Measurements from ENCODE around the gene EIF3I. TPM values are rescaled to one million over a fixed set of nuclear protein-coding genes. Genes with fewer than 3 reads are reported as not detected.
A peak's percentile ranks its signal among the peaks of the same experiment; 100 is the strongest.

Gene EIF3I
- total and polyA plus RNA-seq, 2 of the 13 experiments (the other 11 are each of a cell fraction or from before 2014, with no cell fraction given): 210 to 223 TPM

DNA sequence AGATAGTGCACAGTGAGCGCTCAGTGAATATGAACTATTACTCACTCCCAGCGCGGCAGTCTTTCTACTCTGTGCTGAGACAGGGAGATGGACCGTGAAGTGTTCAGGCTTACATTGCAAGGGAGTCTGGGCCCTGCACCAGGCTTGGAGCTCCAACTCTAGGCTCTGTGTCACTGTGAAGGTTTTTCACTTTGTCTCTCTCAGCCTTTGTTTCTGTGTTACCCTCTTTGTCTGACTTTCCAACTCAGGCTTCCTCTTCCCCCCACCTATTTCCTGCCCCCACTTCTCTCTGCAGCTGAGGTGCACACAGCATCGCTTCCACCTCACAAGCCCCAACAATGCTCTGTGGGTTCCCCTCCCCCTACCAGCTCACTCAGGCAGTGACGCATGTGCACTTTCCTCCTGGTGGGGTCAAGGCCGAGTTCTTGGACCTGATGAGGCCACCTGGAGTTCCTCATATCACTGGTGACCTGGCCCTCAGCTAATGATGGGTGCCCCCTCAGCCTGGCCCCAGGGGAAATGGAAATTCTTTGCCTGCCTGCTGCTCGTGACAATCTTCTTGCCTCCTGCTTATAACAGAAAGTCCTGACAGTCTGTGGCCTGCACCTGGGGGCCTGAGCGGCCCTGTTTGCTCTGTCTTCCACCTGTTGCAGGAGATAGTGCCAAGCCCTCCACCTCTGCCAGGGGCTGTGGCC is 27.8 kb downstream of the EIF3I start (continued):
- TF ChIP-seq, protein P1, sequence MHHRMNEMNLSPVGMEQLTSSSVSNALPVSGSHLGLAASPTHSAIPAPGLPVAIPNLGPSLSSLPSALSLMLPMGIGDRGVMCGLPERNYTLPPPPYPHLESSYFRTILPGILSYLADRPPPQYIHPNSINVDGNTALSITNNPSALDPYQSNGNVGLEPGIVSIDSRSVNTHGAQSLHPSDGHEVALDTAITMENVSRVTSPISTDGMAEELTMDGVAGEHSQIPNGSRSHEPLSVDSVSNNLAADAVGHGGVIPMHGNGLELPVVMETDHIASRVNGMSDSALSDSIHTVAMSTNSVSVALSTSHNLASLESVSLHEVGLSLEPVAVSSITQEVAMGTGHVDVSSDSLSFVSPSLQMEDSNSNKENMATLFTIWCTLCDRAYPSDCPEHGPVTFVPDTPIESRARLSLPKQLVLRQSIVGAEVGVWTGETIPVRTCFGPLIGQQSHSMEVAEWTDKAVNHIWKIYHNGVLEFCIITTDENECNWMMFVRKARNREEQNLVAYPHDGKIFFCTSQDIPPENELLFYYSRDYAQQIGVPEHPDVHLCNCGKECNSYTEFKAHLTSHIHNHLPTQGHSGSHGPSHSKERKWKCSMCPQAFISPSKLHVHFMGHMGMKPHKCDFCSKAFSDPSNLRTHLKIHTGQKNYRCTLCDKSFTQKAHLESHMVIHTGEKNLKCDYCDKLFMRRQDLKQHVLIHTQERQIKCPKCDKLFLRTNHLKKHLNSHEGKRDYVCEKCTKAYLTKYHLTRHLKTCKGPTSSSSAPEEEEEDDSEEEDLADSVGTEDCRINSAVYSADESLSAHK (CRISPR knock-in tag; IDR thresholded peaks at IDR 0.05; ENCODE audit: borderline replicate concordance): no peak
- TF ChIP-seq KDM5B (CRISPR knock-in tag; IDR thresholded peaks at IDR 0.05; ENCODE audit: borderline replicate concordance): peak; percentile 69; the same call in 1 of the 2 replicates
- TF ChIP-seq FOXP4 (CRISPR knock-in tag; IDR thresholded peaks at IDR 0.05): peak; percentile 76
- peak; percentile 76 for TF ChIP-seq PITX1 (CRISPR knock-in tag; IDR thresholded peaks at IDR 0.05)
- TF ChIP-seq MAFG (CRISPR knock-in tag; IDR thresholded peaks at IDR 0.05): no peak
- TF ChIP-seq CCAR2 (optimal IDR thresholded peaks at IDR 0.05; ENCODE audit: low read depth, low read length): peak; percentile 38
- TF ChIP-seq MED1 (CRISPR knock-in tag; IDR thresholded peaks at IDR 0.05): peak; percentile 84
- TF ChIP-seq HDAC6 (IDR thresholded peaks at IDR 0.05; ENCODE audit: low read depth, low read length): no peak
- TF ChIP-seq ARHGAP35 (CRISPR knock-in tag; IDR thresholded peaks at IDR 0.05; ENCODE audit: borderline replicate concordance): peak; percentile 88; the same call in 1 of the 2 replicates
- TF ChIP-seq BORCS8-MEF2B (CRISPR knock-in tag; IDR thresholded peaks at IDR 0.05): peak; percentile 46; the same call in 1 of the 2 replicates
- no peak for TF ChIP-seq ZNF282 (IDR thresholded peaks at IDR 0.05; ENCODE audit: partially characterized antibody)
- TF ChIP-seq ISX (CRISPR knock-in tag; conservative IDR thresholded peaks at IDR 0.05): no peak
- no peak for TF ChIP-seq EEA1 (CRISPR knock-in tag; IDR thresholded peaks at IDR 0.05; ENCODE audit: borderline replicate concordance)
- TF ChIP-seq ZBTB8A (CRISPR knock-in tag; IDR thresholded peaks at IDR 0.05; ENCODE audit: borderline replicate concordance, low read depth): no peak
- TF ChIP-seq ZC3H4 (CRISPR knock-in tag; IDR thresholded peaks at IDR 0.05; ENCODE audit: borderline replicate concordance): no peak
- TF ChIP-seq, protein P2, sequence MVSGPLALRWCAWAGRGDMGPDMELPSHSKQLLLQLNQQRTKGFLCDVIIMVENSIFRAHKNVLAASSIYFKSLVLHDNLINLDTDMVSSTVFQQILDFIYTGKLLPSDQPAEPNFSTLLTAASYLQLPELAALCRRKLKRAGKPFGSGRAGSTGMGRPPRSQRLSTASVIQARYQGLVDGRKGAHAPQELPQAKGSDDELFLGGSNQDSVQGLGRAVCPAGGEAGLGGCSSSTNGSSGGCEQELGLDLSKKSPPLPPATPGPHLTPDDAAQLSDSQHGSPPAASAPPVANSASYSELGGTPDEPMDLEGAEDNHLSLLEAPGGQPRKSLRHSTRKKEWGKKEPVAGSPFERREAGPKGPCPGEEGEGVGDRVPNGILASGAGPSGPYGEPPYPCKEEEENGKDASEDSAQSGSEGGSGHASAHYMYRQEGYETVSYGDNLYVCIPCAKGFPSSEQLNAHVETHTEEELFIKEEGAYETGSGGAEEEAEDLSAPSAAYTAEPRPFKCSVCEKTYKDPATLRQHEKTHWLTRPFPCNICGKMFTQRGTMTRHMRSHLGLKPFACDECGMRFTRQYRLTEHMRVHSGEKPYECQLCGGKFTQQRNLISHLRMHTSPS (CRISPR knock-in tag; IDR thresholded peaks at IDR 0.05; ENCODE audit: low read depth): peak; percentile 45; the same call in 1 of the 2 replicates
- TF ChIP-seq MATR3 (CRISPR knock-in tag; IDR thresholded peaks at IDR 0.05): no peak
- TF ChIP-seq ZNF569 (CRISPR knock-in tag; IDR thresholded peaks at IDR 0.05; ENCODE audit: borderline replicate concordance): 0 out of 2 replicates have a peak, but pooled peaks have one; percentile 40
- TF ChIP-seq, protein P3, sequence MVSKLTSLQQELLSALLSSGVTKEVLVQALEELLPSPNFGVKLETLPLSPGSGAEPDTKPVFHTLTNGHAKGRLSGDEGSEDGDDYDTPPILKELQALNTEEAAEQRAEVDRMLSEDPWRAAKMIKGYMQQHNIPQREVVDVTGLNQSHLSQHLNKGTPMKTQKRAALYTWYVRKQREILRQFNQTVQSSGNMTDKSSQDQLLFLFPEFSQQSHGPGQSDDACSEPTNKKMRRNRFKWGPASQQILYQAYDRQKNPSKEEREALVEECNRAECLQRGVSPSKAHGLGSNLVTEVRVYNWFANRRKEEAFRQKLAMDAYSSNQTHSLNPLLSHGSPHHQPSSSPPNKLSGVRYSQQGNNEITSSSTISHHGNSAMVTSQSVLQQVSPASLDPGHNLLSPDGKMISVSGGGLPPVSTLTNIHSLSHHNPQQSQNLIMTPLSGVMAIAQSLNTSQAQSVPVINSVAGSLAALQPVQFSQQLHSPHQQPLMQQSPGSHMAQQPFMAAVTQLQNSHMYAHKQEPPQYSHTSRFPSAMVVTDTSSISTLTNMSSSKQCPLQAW (CRISPR knock-in tag; IDR thresholded peaks at IDR 0.05): peak; percentile 72
- TF ChIP-seq ZNF605 (CRISPR knock-in tag; IDR thresholded peaks at IDR 0.05): peak; percentile 69; the same call in 1 of the 2 replicates

All from HepG2 (cell line).